Suprapubic skin (tissue), 4 donors: Measurements from ENCODE around the gene C11orf58. TPM values are rescaled to one million over a fixed set of nuclear protein-coding genes. Genes with fewer than 3 reads are reported as not detected.

Source experiments
- DNase-seq, 2 donors: peaks; one replicate each; pipeline ENCODE4 v3.0.0-alpha.2; 2019; ENCODE audit warnings: low spot score in 2 of 2
- H3K27ac ChIP-seq: fragments of 200-600 bp; sonication (generic); one replicate; pipeline ENCODE4 v1.5.1; 2019
- H3K27me3 ChIP-seq: fragments of 200-600 bp; sonication (generic); one replicate; pipeline ENCODE4 v1.5.1; 2019
- H3K36me3 ChIP-seq: fragments of 200-600 bp; sonication (generic); one replicate; pipeline ENCODE4 v1.5.1; 2019
- H3K4me1 ChIP-seq: fragments of 200-600 bp; sonication (generic); one replicate; pipeline ENCODE4 v1.5.1; 2019
- H3K4me3 ChIP-seq: fragments of 200-600 bp; sonication (generic); one replicate; pipeline ENCODE4 v1.5.1; 2019; ENCODE audit warnings: mild to moderate bottlenecking
- H3K9me3 ChIP-seq: fragments of 200-600 bp; sonication (generic); one replicate; pipeline ENCODE4 v1.5.1; 2019
- CTCF ChIP-seq, 2 donors: fragments of 200-600 bp in 1 of 2; fragments of 450-650 bp in 1 of 2; sonication (generic) in 1 of 2; IDR thresholded peaks; one replicate each; pipeline ENCODE4 v1.5.1; 2016 to 2019; ENCODE audit warnings: antibody characterized with exemption in 2 of 2, mild to moderate bottlenecking in 1 of 2, moderate library complexity in 1 of 2
- EP300 ChIP-seq: sonication (generic); formaldehyde crosslinking; IDR thresholded peaks from one replicate; pipeline ENCODE4 v1.6.1; 2017; ENCODE audit warnings: antibody characterized with exemption
- POLR2A ChIP-seq, 2 donors: fragments of 450-650 bp; IDR thresholded peaks; one replicate each; pipeline ENCODE4 v1.6.1; 2017; ENCODE audit warnings: antibody characterized with exemption in 2 of 2, mild to moderate bottlenecking in 2 of 2, moderate library complexity in 2 of 2
- POLR2AphosphoS5 ChIP-seq, 3 donors: sonication (generic); formaldehyde crosslinking; IDR thresholded peaks; one replicate each; pipeline ENCODE4 v1.6.1; 2017; ENCODE audit warnings: antibody characterized with exemption in 3 of 3
- WGBS: methylation state at CpG from one replicate; pipeline ENCODE4 v1.1.5; 2018; 5-methylcytosine and 5-hydroxymethylcytosine counted together
- total RNA-seq, 4 donors: library from RNA; depleted of rRNA; stranded (reverse); fragments of >200 nt; gene quantifications; one replicate each; pipeline ENCODE4 v1.1.0, GENCODE V29; 2016

Gene C11orf58
- total RNA-seq, 4 donors from 2014 or later = 103 to 158 (median 133) TPM

GRCh38 chr11:16797776-16798175 is 59.3 kb downstream of the C11orf58 start:
- Histone ChIP-seq H3K9me3 (no peaks in the 10 kb centered on the region), H3K27me3 (no peaks in the 10 kb centered on the region), H3K27ac (no peak overlapping the region), H3K4me1 (peaks cover 5% of the 10 kb centered on the region), H3K36me3 (peaks cover 3% of the 10 kb centered on the region), H3K4me3 (no peak overlapping the region)
- WGBS = 54% methylated on average over 3 of the region's 3 CpGs
- no peak for DNase-seq
- no peak for TF ChIP-seq EP300
- TF ChIP-seq POLR2A (IDR thresholded peaks at IDR 0.05) = no peak
- TF ChIP-seq CTCF (IDR thresholded peaks at IDR 0.05) = no peak
- no peak for TF ChIP-seq POLR2AphosphoS5 (IDR thresholded peaks at IDR 0.05)

- no peaks in the 10 kb centered on the region for H3K9me3 ChIP-seq
- 67% methylated on average over 1 of the region's 1 CpG for WGBS
- no peak overlapping the region for H3K27ac ChIP-seq
- no peak for TF ChIP-seq POLR2AphosphoS5 (IDR thresholded peaks at IDR 0.05)
- no peak for TF ChIP-seq CTCF (IDR thresholded peaks at IDR 0.05)
- no peak for TF ChIP-seq POLR2A (IDR thresholded peaks at IDR 0.05)
- no peak for TF ChIP-seq EP300
- H3K4me1 ChIP-seq = peaks cover 4% of the 10 kb centered on the region
- DNase-seq = no peak
- H3K27me3 ChIP-seq = no peaks in the 10 kb centered on the region
- no peak overlapping the region for H3K4me3 ChIP-seq
- H3K36me3 ChIP-seq = peaks cover 3% of the 10 kb centered on the region
Observed at GRCh38 chr11:16799221-16799620, 60.8 kb downstream of the C11orf58 start.

- no peak for DNase-seq
- Histone ChIP-seq H3K27ac (no peak overlapping the region), H3K27me3 (no peaks in the 10 kb centered on the region), H3K36me3 (peaks cover 3% of the 10 kb centered on the region), H3K9me3 (no peaks in the 10 kb centered on the region), H3K4me3 (no peak overlapping the region), H3K4me1 (peaks cover 11% of the 10 kb centered on the region)
- no peak for TF ChIP-seq EP300
- TF ChIP-seq CTCF (IDR thresholded peaks at IDR 0.05) = no peak
- TF ChIP-seq POLR2A (IDR thresholded peaks at IDR 0.05) = no peak
- TF ChIP-seq POLR2AphosphoS5 (IDR thresholded peaks at IDR 0.05) = no peak
Observed at GRCh38 chr11:16799890-16800289, 61.4 kb downstream of the C11orf58 start.

- no peaks in the 10 kb centered on the region for H3K9me3 ChIP-seq
- no peak overlapping the region for H3K27ac ChIP-seq
- no peak for DNase-seq
- H3K27me3 ChIP-seq = no peaks in the 10 kb centered on the region
- peaks cover 16% of the 10 kb centered on the region for H3K4me1 ChIP-seq
- peaks cover 3% of the 10 kb centered on the region for H3K36me3 ChIP-seq
- H3K4me3 ChIP-seq = no peak overlapping the region
- TF ChIP-seq POLR2A (IDR thresholded peaks at IDR 0.05) = no peak
- no peak for TF ChIP-seq EP300
Observed at GRCh38 chr11:16800382-16800781, 61.9 kb downstream of the C11orf58 start.

GRCh38 chr11:16801288-16801980 is 63.0 kb downstream of the C11orf58 start:
- DNase-seq = no peak
- H3K4me3 ChIP-seq = no peak overlapping the region
- no peaks in the 10 kb centered on the region for H3K27me3 ChIP-seq
- H3K27ac ChIP-seq = no peak overlapping the region
- no peak for TF ChIP-seq EP300
- TF ChIP-seq POLR2A (IDR thresholded peaks at IDR 0.05) = no peak
- TF ChIP-seq CTCF (IDR thresholded peaks at IDR 0.05) = no peak
- no peak for TF ChIP-seq POLR2AphosphoS5 (IDR thresholded peaks at IDR 0.05)
- H3K9me3 ChIP-seq = no peaks in the 10 kb centered on the region
- 93% methylated on average over 6 of the region's 10 CpGs for WGBS
- H3K4me1 ChIP-seq = peaks cover 24% of the 10 kb centered on the region
- peaks cover 3% of the 10 kb centered on the region for H3K36me3 ChIP-seq
